AG10803 (cell line): ENCODE data around the gene STEEP1.
A peak's percentile ranks its signal among the peaks of the same experiment; 100 is the strongest.
"Not testable (repeated sequence)": the region's sequence is repeated elsewhere in the genome, so short reads cannot be mapped to it uniquely, and the experiment has no call there.

Source experiments
- DNase-seq: peaks from one replicate; pipeline ENCODE4 v3.0.0; 2010; ENCODE audit warnings: low read depth
- H3K4me3 ChIP-seq: 2 replicates; pipeline ENCODE4 v1.5.1; 2011; ENCODE audit warnings: mild to moderate bottlenecking, low read length, control low read depth
- TF ChIP-seq, protein P1 (sequence below): conservative IDR thresholded peaks from 2 replicates; pipeline ENCODE4 v1.5.1; 2011; ENCODE audit warnings: mild to moderate bottlenecking, low read length, control low read depth, inconsistent platforms

STEEP1 gene

DNA sequence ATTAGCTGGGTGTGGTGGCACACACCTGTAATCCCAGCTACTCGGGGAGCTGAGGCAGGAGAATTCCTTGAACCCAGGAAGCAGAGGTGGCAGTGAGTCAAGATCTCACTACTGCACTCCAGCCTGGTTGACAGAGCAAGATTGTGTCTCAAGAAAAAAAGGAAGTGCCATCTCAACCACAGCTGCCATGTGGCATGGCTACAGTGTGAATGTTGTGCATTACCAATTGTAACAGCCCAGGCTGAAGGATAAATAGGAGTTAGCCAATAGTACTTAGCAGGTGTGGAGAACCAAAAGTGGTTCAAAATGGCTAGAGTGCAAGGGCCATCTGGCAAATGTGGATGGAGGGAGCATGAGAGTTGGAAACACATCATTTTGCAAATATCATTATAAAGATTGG, 68.0 kb downstream of the STEEP1 start:
- no peak overlapping the region for H3K4me3 ChIP-seq
- DNase-seq = no peak
- TF ChIP-seq, protein P1, sequence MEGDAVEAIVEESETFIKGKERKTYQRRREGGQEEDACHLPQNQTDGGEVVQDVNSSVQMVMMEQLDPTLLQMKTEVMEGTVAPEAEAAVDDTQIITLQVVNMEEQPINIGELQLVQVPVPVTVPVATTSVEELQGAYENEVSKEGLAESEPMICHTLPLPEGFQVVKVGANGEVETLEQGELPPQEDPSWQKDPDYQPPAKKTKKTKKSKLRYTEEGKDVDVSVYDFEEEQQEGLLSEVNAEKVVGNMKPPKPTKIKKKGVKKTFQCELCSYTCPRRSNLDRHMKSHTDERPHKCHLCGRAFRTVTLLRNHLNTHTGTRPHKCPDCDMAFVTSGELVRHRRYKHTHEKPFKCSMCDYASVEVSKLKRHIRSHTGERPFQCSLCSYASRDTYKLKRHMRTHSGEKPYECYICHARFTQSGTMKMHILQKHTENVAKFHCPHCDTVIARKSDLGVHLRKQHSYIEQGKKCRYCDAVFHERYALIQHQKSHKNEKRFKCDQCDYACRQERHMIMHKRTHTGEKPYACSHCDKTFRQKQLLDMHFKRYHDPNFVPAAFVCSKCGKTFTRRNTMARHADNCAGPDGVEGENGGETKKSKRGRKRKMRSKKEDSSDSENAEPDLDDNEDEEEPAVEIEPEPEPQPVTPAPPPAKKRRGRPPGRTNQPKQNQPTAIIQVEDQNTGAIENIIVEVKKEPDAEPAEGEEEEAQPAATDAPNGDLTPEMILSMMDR = no peak

DNA sequence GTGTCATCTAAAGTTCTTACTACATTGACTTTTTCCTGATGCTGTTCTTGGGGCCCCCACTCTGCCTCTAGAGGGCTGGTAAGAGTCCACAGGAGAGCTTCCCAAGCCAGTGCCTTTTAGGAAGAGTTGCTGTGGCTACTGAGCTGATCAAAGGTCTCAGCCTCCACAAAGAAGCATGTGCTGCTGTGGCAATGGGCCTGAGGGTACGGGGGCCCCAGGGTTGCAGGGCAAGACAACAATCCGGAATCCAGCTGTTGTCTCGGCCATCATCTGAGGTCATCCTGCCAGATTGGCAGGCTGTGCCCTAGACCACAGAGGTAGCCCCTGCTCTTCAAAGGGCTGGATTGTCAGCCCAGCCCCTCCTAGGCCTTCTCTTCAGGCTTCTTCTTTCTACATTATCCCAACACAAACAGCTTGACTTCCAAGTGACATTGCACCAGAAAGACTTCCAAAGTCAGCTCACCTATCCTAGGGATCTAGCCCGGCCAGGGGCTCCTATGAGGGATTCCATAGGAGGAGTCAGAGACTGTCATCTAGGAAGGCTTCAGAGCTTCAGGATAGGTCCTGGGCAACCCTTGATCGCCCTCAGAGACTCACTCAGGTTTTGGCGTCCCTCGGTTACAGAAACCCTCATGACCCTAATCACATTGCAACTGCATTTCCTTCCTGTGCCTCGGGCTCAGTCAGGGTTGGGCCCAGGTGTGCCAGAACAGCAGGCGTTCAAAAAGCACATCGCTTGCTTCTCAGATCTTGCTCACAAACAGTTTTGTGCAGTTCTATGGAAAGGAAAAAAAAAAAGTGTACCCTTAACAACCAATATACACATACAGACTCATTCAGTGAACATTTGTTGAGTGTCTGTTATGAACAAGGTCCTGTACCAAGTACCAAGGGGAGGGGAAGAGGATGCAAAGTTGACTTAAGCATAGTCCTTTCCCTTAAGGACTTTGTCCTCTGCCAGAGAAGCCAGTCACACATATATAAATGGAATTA, 69.2 kb downstream of the STEEP1 start:
- TF ChIP-seq, protein P1 = no peak
- H3K4me3 ChIP-seq = no peak overlapping the region
- no peak for DNase-seq

DNA sequence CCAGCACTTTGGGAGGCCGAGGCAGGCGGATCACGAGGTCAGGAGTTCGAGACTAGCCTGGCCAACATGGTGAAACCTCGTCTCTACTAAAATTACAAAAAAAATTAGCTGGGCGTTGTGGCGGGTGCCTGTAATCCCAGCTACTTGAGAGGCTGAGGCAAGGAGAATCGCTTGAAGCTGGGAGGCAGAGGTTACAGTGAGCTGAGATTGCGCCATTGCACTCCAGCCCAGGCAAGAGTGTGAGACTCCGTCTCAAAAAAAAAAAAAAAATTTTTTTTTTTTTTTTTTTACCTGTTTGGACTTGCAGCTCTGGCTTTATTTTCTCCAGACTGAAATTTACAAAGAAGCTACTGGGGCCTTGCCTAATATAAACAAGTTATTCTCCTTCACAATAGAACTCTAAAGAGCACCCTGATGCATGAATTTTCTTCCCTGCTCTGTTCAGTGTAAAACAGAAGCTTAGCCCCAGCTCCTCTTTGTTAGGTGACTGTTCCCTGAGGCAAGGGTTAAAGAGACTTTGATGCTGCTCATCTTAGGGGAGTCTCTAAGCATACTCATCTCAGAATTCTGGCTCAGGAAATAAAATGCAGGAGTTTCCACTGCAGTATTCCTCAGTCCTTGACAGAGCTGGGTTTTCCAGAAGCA, 71.2 kb downstream of the STEEP1 start:
- not testable (repeated sequence) for DNase-seq, H3K4me3 ChIP-seq

DNA sequence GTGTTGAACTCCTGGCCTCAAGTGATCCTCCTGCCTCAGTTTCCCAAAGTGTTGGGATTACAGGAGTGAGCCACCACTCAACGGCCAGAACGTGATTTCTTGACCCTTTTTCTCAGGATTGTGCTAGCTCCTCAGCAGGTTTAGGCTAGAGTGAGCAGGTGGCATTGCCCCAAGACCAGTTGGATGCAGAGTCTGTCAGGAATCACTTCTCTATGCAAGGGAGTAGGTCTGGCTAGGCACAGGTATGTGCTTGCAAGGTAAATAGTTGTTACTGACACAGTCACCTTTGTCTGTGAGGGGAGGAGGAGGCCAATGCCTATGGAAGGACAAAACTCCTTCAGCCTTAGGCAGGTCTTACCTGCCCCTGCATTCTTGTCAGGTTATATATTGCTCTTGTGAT, 72.7 kb downstream of the STEEP1 start:
- no peak for DNase-seq
- TF ChIP-seq, protein P1 = no peak
- no peak overlapping the region for H3K4me3 ChIP-seq

DNA sequence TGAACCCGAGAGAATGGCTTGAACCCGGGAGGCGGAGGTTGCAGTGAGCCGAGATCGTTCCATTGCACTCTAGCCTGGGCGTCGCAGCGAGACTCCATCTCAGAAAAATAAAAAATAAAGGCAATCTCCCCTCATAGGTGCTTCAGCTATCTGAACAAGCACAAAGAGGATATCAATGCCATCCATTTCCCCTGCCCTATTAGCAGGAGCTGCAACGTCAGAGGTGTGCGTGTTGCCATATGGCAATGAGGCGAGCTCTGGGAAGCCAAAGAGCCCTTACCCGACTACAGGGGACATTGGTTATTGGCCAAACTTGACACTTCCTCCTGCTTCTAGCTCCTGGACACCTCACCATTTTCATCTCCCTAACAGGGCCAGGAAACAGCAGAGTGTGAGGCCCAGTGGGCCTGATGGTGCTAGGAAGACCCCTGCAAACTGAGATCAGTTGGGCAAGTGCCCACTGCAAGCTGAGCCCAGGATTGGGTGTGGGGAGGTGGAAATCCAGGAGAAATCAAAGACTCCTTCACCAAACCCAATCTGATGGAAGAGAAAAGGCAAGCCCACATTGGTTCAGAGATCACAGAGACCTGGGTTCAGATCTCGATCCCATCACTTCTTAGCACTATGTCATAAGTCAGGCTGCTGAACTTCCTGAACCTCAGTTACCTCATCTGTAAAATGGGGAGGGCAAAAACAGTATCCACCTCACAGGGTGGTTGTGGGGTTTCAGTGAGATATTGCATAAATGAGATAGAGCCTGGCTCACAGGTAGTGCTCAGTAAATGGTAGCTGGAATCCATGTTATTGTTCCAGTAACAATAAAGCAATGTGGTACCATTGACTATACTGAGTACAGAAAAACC, 75.8 kb downstream of the STEEP1 start:
- TF ChIP-seq, protein P1 = no peak
- DNase-seq = no peak
- no peak overlapping the region for H3K4me3 ChIP-seq

DNA sequence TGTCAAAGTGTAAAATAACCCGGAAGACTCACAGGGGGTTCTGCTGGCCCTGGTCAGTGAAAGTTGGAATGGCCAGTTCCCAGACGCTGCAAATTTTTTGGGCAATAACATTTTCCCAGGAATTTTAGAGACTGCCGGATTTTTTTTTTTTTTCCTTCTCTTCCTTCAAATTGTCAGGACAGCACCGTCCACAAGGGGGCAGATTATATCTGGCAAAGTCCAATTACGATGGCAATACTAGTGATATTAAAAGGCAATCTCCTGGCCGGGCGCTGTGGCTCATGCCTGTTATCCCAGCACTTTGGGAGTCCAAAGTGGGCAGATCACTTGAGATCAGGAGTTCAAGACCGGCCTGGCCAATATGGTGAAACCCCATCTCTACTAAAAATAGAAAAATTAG, 76.5 kb downstream of the STEEP1 start:
- TF ChIP-seq, protein P1 = peak; percentile 60
- peak; percentile 53 for DNase-seq
- H3K4me3 ChIP-seq = no peak overlapping the region
